ENCODE data around the gene SNRPB2. TPM values are rescaled to one million over a fixed set of nuclear protein-coding genes. Genes with fewer than 3 reads are reported as not detected.

Gene SNRPB2
- total RNA-seq, 1 experiment from 2014 or later: 93.2 TPM

DNA sequence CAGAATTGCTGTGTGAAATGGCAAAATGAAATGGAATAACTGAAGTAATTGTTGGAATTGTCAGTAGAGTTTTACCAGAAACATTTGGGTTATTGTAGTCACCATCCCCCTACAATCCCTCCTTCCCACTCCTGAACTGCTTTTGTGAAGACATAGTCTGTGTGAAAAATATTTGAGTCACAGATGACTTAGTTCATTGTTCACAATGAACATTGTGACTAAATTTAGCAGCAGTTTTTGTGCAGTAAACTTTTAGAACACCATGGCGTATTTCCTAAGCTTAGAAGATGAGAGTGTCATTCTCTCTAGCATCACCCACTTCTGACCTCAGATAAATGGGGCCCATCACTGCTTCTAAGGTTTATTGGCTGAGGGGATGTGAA, 29.3 kb downstream of the SNRPB2 start:
- H3K4me3 ChIP-seq (ENCODE audit: low read depth, low read length): no peak overlapping the region
- H3K36me3 ChIP-seq (ENCODE audit: control insufficient read depth, insufficient read depth, low read length): no peaks in the 10 kb centered on the region
- peaks cover 10% of the 10 kb centered on the region for H3K4me1 ChIP-seq
- POLR2A ChIA-PET: no interaction called here
- Mint-ChIP-seq H3K27me3 (ENCODE audit: insufficient read depth, unreplicated experiment) (peaks cover 3% of the 10 kb centered on the region), H3K4me3 (ENCODE audit: unreplicated experiment) (no peak overlapping the region), H3K4me1 (ENCODE audit: low read depth, unreplicated experiment) (peaks cover 7% of the 10 kb centered on the region), H3K36me3 (ENCODE audit: insufficient read depth, unreplicated experiment) (no peaks in the 10 kb centered on the region), H3K27ac (ENCODE audit: unreplicated experiment) (no peak overlapping the region), H3K9me3 (ENCODE audit: unreplicated experiment) (peaks cover 19% of the 10 kb centered on the region)
- BruUV-seq (replicated peaks): no TSS peak
- CTCF ChIA-PET: no interaction called here
- TF ChIP-seq, protein P1, sequence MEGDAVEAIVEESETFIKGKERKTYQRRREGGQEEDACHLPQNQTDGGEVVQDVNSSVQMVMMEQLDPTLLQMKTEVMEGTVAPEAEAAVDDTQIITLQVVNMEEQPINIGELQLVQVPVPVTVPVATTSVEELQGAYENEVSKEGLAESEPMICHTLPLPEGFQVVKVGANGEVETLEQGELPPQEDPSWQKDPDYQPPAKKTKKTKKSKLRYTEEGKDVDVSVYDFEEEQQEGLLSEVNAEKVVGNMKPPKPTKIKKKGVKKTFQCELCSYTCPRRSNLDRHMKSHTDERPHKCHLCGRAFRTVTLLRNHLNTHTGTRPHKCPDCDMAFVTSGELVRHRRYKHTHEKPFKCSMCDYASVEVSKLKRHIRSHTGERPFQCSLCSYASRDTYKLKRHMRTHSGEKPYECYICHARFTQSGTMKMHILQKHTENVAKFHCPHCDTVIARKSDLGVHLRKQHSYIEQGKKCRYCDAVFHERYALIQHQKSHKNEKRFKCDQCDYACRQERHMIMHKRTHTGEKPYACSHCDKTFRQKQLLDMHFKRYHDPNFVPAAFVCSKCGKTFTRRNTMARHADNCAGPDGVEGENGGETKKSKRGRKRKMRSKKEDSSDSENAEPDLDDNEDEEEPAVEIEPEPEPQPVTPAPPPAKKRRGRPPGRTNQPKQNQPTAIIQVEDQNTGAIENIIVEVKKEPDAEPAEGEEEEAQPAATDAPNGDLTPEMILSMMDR (IDR thresholded peaks at IDR 0.05; ENCODE audit: insufficient read depth in 1 of 2, low read depth in 1 of 2, low read length in 1 of 2, severe bottlenecking in 1 of 2, unreplicated experiment in 1 of 2): no peak
- no peaks in the 10 kb centered on the region for H3K27me3 ChIP-seq (replicated peaks; ENCODE audit: control insufficient read depth, insufficient read depth, low read length)
- no peak for DNase-seq
- intact Hi-C loops (cut with micrococcal nuclease; ENCODE audit: unreplicated experiment): no loop called here
- H3K9me3 ChIP-seq: peaks cover 8% of the 10 kb centered on the region

- ChIA-PET CTCF (interaction anchor here (0.9 to 2.0 kb wide), 5 partner anchors 9 to 285 kb away, joined by 3 to 6 read pairs (median 4); no protein-coding TSS in a partner anchor), POLR2A (no interaction called here)
- Histone ChIP-seq H3K4me1 (peaks cover 10% of the 10 kb centered on the region), H3K36me3 (ENCODE audit: control insufficient read depth, insufficient read depth, low read length) (no peaks in the 10 kb centered on the region), H3K27me3 (replicated peaks; ENCODE audit: control insufficient read depth, insufficient read depth, low read length) (no peaks in the 10 kb centered on the region), H3K9me3 (peaks cover 3% of the 10 kb centered on the region), H3K4me3 (ENCODE audit: low read depth, low read length) (no peak overlapping the region)
- BruUV-seq (replicated peaks): no TSS peak
- Mint-ChIP-seq H3K4me3 (ENCODE audit: unreplicated experiment) (peak overlapping the region; percentile 12), H3K27me3 (ENCODE audit: insufficient read depth, unreplicated experiment) (peaks cover 3% of the 10 kb centered on the region), H3K4me1 (ENCODE audit: low read depth, unreplicated experiment) (peaks cover 7% of the 10 kb centered on the region), H3K27ac (ENCODE audit: unreplicated experiment) (no peak overlapping the region), H3K36me3 (ENCODE audit: insufficient read depth, unreplicated experiment) (no peaks in the 10 kb centered on the region), H3K9me3 (ENCODE audit: unreplicated experiment) (peaks cover 10% of the 10 kb centered on the region)
- intact Hi-C loops (cut with micrococcal nuclease; ENCODE audit: unreplicated experiment): loop anchor here (1.0 to 5.0 kb wide), 5 partner anchors 52 to 283 kb away; partner anchors contain the start of gene KIF16B
- peak; percentile 32 to 55 for DNase-seq
- TF ChIP-seq, protein P1 (IDR thresholded peaks at IDR 0.05; ENCODE audit: insufficient read depth in 1 of 2, low read depth in 1 of 2, low read length in 1 of 2, severe bottlenecking in 1 of 2, unreplicated experiment in 1 of 2): no peak
Measured at GRCh38 chr20:16760431-16761304, 30.8 kb downstream of the SNRPB2 start.

- Mint-ChIP-seq H3K4me1 (ENCODE audit: low read depth, unreplicated experiment) (peaks cover 7% of the 10 kb centered on the region), H3K4me3 (ENCODE audit: unreplicated experiment) (peak overlapping the region; percentile 12), H3K9me3 (ENCODE audit: unreplicated experiment) (peaks cover 5% of the 10 kb centered on the region), H3K36me3 (ENCODE audit: insufficient read depth, unreplicated experiment) (no peaks in the 10 kb centered on the region), H3K27ac (ENCODE audit: unreplicated experiment) (no peak overlapping the region), H3K27me3 (ENCODE audit: insufficient read depth, unreplicated experiment) (peaks cover 3% of the 10 kb centered on the region)
- CTCF ChIA-PET: interaction anchor here (0.6 to 2.0 kb wide), 4 partner anchors 10 to 228 kb away, joined by 3 to 6 read pairs (median 4); no protein-coding TSS in a partner anchor
- no peaks in the 10 kb centered on the region for H3K36me3 ChIP-seq (ENCODE audit: control insufficient read depth, insufficient read depth, low read length)
- TF ChIP-seq, protein P1 (IDR thresholded peaks at IDR 0.05; ENCODE audit: insufficient read depth in 1 of 2, low read depth in 1 of 2, low read length in 1 of 2, severe bottlenecking in 1 of 2, unreplicated experiment in 1 of 2): peak; percentile 81 to 84
- H3K4me3 ChIP-seq (ENCODE audit: low read depth, low read length): no peak overlapping the region
- POLR2A ChIA-PET: no interaction called here
- H3K27me3 ChIP-seq (replicated peaks; ENCODE audit: control insufficient read depth, insufficient read depth, low read length): no peaks in the 10 kb centered on the region
- no TSS peak for BruUV-seq (replicated peaks)
- H3K4me1 ChIP-seq: peaks cover 10% of the 10 kb centered on the region
- intact Hi-C loops (cut with micrococcal nuclease; ENCODE audit: unreplicated experiment): loop anchor here (1.0 to 5.0 kb wide), 5 partner anchors 51 to 284 kb away; partner anchors contain the start of gene KIF16B
- H3K9me3 ChIP-seq: no peaks in the 10 kb centered on the region
- DNase-seq: peak; percentile 71 to 72
Measured at GRCh38 chr20:16761305-16761829, 31.5 kb downstream of the SNRPB2 start.
